GF-D8 (cell line): ENCODE measurements around the gene FOLH1.
"Not testable (repeated sequence)": the region's sequence is repeated elsewhere in the genome, so short reads cannot be mapped to it uniquely, and the experiment has no call there.

ENCODE experiments used
- DNase-seq: peaks from one replicate; lab custom pipeline; 2025; lab: John Stamatoyannopoulos, UW

Gene FOLH1

GRCh38 chr11:49208006-49208721, at the start of gene FOLH1:
Gene FOLH1, minus strand, starts transcription at chr11:49208602. Its CDS starts 193 bp downstream, at chr11:49208409.
- no peak for DNase-seq

GRCh38 chr11:49255148-49255547, 46.7 kb upstream of the FOLH1 start:
- DNase-seq: not testable (repeated sequence)

GRCh38 chr11:49251212-49251611, 42.8 kb upstream of the FOLH1 start:
- not testable (repeated sequence) for DNase-seq

- not testable (repeated sequence) for DNase-seq
Measured at GRCh38 chr11:49250398-49251115, 42.2 kb upstream of the FOLH1 start.

GRCh38 chr11:49249363-49249762, 41.0 kb upstream of the FOLH1 start:
- not testable (repeated sequence) for DNase-seq

GRCh38 chr11:49233685-49234084, 25.3 kb upstream of the FOLH1 start:
- not testable (repeated sequence) for DNase-seq

- DNase-seq: not testable (repeated sequence)
Measured at GRCh38 chr11:49233019-49233418, 24.6 kb upstream of the FOLH1 start.

- DNase-seq: not testable (repeated sequence)
Measured at GRCh38 chr11:49231725-49232124, 23.3 kb upstream of the FOLH1 start.

- not testable (repeated sequence) for DNase-seq
Measured at GRCh38 chr11:49230534-49230933, 22.1 kb upstream of the FOLH1 start.

GRCh38 chr11:49230001-49230400, 21.6 kb upstream of the FOLH1 start:
- DNase-seq: not testable (repeated sequence)

- not testable (repeated sequence) for DNase-seq
Measured at GRCh38 chr11:49229136-49229535, 20.7 kb upstream of the FOLH1 start.

- not testable (repeated sequence) for DNase-seq
Measured at GRCh38 chr11:49225255-49225785, 16.9 kb upstream of the FOLH1 start.

- no peak for DNase-seq
Measured at GRCh38 chr11:49221112-49221511, 12.7 kb upstream of the FOLH1 start.

GRCh38 chr11:49213026-49213560, 4.7 kb upstream of the FOLH1 start:
- DNase-seq: no peak

- DNase-seq: not testable (repeated sequence)
Measured at GRCh38 chr11:49206999-49207398, 1.4 kb downstream of the FOLH1 start.

GRCh38 chr11:49202287-49202976, 6.0 kb downstream of the FOLH1 start:
- no peak for DNase-seq

- not testable (repeated sequence) for DNase-seq
Measured at GRCh38 chr11:49196775-49197174, 11.6 kb downstream of the FOLH1 start.

GRCh38 chr11:49196002-49196401, 12.4 kb downstream of the FOLH1 start:
- not testable (repeated sequence) for DNase-seq

GRCh38 chr11:49190287-49190686, 18.1 kb downstream of the FOLH1 start:
- DNase-seq: not testable (repeated sequence)

- DNase-seq: not testable (repeated sequence)
Measured at GRCh38 chr11:49186225-49186624, 22.2 kb downstream of the FOLH1 start.

- not testable (repeated sequence) for DNase-seq
Measured at GRCh38 chr11:49185597-49185996, 22.8 kb downstream of the FOLH1 start.

- not testable (repeated sequence) for DNase-seq
Measured at GRCh38 chr11:49184756-49185155, 23.6 kb downstream of the FOLH1 start.
